Endometrium (tissue), 2 donors: ENCODE data around the gene SYNE1.
"Not testable (repeated sequence)": the region's sequence is repeated elsewhere in the genome, so short reads cannot be mapped to it uniquely, and the experiment has no call there.

Source experiments
- FAIRE-seq: peaks from 2 replicates; lab custom pipeline; 2012; peaks lifted over from hg19 to GRCh38; lab: Jason Lieb, UNC
- donor health status: control.
- donor health status: control.

The SYNE1 gene

GRCh38 chr6:152637296-152638047, at the start of gene SYNE1:
TSS of gene SYNE1 (minus strand) at chr6:152637362. CDS start at chr6:152628331, 9,031 bp downstream.
- no peak for FAIRE-seq

GRCh38 chr6:152685819-152686218, 48.7 kb upstream of the SYNE1 start:
- no peak for FAIRE-seq

DNA sequence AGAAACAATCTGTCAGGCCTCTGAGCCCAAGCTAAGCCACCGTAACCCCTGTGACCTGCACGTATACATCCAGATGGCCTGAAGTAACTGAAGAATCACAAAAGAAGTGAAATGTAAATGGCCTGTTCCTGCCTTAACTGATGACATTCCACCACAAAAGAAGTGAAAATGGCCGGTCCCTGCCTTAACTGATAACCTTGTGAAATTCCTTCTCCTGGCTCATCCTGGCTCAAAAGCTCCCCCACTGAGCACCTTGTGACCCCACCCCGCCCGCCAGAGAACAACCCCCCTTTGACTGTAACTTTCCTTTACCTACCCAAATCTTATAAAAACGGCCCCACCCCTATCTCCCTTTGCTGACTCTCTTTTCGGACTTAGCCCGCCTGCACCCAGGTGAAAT, 45.8 kb upstream of the SYNE1 start:
- FAIRE-seq, result not testable (repeated sequence)

- FAIRE-seq, result no peak
Measured at GRCh38 chr6:152682141-152682540, 45.0 kb upstream of the SYNE1 start.

GRCh38 chr6:152680879-152681517, 43.8 kb upstream of the SYNE1 start:
- FAIRE-seq, result no peak

DNA sequence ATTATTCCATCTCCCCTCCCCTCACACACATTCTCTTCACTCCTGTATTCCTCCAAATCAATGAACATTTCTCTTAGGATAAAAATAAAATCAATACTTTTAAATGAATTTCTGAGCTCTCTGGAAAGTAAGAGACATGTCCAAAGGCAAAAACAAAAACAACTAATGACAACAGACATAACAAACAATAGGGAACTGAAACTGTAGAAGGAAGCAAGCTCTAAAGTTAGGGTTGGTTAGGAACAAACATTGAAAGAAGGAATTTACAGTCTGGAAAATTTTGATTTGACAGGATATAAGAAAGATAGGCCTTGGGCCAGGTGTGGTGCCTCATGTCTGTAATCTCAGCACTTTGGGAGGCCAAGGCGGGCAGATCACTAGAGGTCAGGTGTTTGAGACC, 43.0 kb upstream of the SYNE1 start:
- no peak for FAIRE-seq

- FAIRE-seq, result no peak
Measured at GRCh38 chr6:152673236-152673635, 36.1 kb upstream of the SYNE1 start.

DNA sequence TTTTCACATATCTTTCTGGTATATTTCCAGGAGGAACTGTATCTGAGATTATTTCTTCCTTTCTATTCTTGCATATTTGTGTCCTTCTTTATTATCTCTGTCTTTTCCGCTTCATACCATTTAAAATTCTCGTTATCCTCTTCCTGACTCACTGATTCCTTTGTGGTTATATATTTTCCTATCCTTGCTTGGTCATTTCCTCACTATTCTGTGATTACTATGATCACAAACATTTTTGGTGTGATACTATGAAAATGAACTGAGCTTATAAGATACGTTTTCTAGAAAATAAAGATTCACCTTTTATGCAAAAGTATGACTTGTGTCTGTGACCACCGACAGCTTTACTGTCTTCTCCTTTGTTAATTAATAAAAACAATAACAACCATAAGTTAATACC, 34.0 kb upstream of the SYNE1 start:
- FAIRE-seq, result no peak

GRCh38 chr6:152669895-152670294, 32.7 kb upstream of the SYNE1 start:
- FAIRE-seq, result peak; percentile 84

DNA sequence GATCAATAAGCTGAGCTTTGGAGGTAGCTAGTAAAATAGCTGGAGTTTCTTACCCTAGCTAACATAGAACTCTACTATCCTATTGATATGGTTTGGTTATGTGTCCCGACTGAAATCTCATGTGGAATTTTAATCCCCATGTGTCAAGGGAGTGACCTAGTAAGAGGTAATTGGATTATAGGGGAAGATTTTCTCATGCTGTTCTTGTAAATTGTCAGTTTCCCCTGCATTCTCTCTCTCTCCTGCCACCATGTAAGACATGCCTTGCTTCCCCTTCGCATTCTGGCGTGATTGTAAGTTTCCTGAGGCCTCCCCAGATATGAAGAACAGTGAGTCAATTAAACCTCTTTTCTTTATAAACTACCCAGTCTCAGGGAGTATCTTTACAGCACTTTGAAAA, 24.6 kb upstream of the SYNE1 start:
- FAIRE-seq, result no peak

DNA sequence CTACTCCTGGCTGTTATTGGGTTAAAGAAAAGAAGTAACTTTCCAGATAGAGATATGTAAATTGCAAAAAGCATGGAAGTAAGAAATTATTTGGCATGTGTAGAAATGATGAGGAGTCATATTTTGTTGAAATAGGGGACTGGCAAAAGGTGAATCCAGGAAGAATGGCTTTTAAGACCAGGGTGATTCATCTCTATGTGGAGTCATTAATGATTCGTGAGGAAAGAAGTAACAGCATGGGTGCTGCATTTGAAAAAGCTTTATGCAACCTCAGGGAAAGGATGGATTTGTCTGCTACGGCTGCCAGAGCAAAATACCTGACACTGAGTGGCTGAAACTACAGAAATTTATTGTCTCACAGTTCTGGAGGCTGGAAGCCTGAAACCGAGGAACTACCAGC, 14.8 kb upstream of the SYNE1 start:
- FAIRE-seq, result no peak

DNA sequence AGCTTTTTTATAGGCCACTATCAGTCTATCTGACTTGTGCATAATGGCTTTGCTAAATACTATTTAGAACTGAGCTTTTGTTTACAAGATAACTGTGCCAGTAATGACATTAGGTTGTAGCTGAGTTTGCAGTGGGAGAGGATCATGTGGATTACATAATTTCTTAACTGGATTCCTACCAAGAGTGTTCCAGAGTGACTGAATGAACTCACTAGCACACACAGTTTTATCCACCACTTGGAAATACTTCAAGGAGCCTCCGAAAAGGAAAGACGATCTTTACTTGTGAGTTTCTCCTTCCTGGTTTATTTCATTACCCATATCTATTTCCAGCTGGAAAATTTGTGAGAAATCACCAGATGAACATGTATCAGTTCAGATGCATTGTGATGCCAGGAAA, 10.9 kb upstream of the SYNE1 start:
- FAIRE-seq, result no peak

DNA sequence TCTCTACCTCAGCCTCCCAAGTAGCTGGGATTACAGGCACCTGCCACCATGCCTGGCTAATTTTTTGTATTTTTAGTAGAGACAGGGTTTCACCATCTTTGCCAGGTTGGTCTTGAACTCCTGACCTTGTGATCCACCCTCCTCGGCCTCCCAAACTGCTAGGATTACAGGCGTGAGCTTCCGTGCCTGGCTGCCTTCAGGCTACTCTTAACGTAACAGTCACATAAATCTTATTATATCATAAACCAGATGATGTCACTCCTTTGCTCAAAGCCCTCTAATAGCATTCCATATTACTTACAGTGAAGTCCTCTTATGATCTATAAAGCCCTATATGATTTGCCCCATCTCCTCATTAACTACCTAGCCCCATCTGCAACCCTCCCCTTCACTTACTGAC, 9.6 kb upstream of the SYNE1 start:
- FAIRE-seq, result not testable (repeated sequence)

DNA sequence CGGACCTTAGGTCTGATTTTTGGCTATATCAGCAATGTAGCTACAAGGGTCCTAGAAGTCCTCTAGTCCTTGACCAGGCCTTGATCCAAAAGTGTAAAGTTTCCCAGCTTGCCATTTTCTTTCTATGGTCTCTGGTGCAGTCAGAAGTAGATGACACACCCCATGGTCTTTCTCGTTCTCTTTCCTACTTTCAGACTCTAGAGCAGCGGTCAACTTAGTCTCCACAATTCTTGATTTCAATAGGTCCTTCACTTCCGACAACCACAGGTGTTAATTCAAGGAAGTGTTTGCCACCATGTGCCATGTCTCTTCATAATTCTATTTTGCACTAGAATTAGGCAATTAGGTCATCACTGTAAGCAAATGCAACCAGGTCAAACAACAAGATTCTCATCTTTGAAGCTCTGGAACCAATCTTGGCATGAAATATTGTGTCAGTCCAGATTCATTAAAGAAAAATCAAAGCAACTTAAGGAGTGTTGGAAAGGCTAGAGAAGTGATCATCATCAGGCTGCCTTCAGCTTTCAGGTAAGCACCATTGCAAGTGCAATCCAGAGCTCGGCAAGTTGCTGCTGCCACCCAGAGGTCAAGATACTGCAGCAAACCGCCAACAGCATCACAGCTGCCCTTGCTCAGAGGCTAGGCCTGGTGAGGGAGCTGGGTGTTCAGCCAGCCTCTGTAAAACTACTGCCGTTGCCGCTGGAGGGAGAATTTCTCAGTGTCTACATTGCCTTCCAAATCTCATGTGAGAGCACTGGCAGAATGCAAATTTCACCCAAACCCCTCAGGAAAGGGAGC, 5.6 kb upstream of the SYNE1 start:
- FAIRE-seq, result no peak

- no peak for FAIRE-seq
Measured at GRCh38 chr6:152636609-152637295, 410 bp downstream of the SYNE1 start.

DNA sequence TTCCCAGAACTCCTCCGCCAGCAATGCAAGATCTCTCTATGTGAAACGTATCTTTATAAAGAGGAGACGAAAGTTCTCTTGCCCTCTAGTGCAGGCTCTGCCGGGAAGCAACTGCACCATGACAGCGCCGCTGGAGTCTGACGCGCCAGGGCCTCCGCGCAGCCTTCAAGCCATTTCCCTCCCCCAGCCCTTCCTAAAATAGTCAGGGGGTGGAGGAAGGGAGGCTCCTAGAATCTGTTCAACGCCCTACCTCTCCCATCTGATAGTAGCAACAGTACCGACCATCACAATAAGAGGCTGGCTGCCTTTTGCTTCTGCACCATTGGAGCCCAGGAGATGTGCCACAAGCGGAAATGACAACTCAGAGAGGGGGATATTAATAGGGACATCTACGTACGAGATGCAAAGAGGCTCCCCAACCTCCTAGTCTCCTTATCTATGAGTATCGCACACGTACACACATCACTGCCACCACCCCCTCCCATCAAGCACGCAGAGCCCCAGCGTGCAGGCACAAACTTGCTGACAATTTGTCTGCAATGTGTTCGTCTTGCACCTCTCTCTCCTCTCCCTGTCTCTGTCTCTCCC, 1.0 kb downstream of the SYNE1 start:
- FAIRE-seq, result no peak

GRCh38 chr6:152634773-152635172, 2.4 kb downstream of the SYNE1 start:
- FAIRE-seq, result no peak

DNA sequence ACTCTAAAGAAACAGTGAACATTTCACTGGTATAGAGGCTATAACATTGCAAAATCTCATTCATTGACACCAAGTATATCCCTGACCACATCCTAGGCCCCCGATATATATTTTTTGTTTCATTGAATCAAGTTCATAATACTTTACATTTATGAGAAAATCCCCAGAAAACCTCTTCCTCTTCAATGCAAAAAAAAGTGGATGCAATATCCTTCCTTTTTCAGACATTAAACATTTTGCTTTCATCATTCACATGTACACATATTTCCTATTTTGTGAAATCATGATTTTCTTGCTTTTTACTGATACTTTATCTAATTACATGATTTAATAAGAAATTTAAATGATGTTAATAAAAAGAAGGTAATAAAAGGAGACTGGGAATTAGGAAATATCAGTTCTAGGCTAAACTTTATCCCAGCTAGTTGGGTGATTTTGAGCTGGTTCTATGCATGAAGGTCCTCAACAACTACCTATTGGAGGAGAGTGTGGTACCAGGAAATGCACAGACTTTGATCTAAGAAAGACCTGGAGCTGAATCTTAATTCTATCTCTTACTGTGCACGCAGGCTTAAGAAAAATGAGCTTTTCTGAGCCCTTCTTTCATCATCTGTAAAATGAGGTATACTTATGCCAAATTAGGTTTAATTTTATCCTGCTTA, 4.9 kb downstream of the SYNE1 start:
- FAIRE-seq, result no peak

DNA sequence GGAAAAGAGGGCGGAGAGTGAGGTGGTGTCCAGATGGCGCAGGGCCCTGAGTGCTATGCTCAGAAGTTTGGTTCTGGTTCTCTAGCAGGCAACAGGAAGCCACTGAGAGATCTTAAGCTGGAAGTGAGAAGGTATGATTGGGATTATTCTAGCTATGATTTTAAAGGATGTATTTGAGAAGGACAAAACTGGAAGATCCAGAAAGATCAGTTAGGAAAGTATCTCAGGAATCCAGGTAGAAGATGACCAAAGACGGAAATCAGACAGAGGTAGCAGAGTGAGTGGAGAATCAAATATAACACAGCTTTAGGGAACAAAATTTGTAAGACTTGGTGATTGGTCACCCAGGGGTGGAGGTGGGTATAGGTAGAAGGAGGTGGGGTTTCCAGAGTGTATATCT, 5.8 kb downstream of the SYNE1 start:
- FAIRE-seq, result no peak

DNA sequence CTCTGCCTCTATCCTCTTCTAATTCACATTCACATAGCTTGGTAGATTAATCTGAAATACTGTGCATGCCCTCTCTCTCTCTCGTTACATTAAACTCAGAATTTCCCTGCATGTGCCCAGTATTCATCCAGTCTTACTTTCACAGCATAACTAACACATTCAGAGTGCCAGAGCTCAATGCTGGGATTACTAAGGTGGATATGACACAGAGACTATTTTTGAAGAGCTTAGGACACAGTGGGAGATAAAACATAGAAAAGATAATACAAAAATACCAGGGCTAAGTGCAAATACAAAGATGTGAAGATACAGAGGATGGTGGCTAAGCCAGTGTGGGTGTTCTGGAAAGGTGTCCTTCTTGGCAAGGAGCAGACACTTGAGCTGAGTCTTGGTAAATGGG, 6.3 kb downstream of the SYNE1 start:
- FAIRE-seq, result no peak

DNA sequence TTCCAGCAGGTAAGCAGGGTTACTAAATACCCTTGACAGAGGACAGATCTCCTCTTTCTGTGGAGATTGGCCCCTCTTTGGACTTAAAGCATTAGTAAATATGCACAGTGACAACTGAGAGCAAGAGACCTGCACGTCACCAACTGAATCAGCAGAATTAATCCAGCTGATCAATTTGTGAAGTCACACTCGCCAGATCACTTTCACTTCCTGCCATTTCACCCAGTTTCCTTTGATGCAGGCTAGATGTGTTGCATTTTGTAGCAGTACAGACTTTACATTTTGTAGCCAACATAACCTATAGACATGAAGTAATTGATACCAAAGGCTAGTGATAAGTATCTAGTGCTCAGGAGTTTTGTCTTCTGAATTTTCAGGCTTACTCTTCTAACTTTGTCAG, 11.9 kb downstream of the SYNE1 start:
- FAIRE-seq, result no peak

GRCh38 chr6:152614776-152615175, 22.4 kb downstream of the SYNE1 start:
- not testable (repeated sequence) for FAIRE-seq
